ENCODE results near the gene OR8G1. TPM values are rescaled to one million over a fixed set of nuclear protein-coding genes. Genes with fewer than 3 reads are reported as not detected.
A peak's percentile ranks its signal among the peaks of the same experiment; 100 is the strongest.

OR8G1 gene
- total and polyA plus RNA-seq, 9 of the 15 experiments (the other 6 are each of a cell fraction or from before 2014, with no cell fraction given), result 0.03 to 1.4 (median 0.51) TPM; not detected in 1

GRCh38 chr11:124238512-124238911, 2.4 kb upstream of the OR8G1 start:
- 26% methylated on average over 5 of the region's 5 CpGs for WGBS (ENCODE audit: insufficient coverage, low coverage, missing lambda C conversion rate)
- H2AFZ ChIP-seq (ENCODE audit: low read depth, low read length), result peak overlapping the region; percentile 40; the same call in 1 of the 2 replicates
- FAIRE-seq (no peak), DNase-seq (ENCODE audit: extremely low read depth in 1 of 4, low spot score in 3 of 4) (peak in 1 of 4 experiments; percentile 15), ATAC-seq (peak; percentile 74)
- H3K79me2 ChIP-seq (ENCODE audit: control insufficient read depth, insufficient read depth, low read length), result no peaks in the 10 kb centered on the region
- H3K9ac ChIP-seq (ENCODE audit: insufficient read depth in 1 of 2, low read depth in 2 of 2, low read length in 2 of 2), result no peak overlapping the region
- H3K4me2 ChIP-seq (ENCODE audit: insufficient read depth, low read length), result 0 out of 2 replicates have a peak overlapping the region, but pooled peaks have one; percentile 19
- H3K4me1 ChIP-seq (replicated peaks in 1 of 2; ENCODE audit: control insufficient read depth in 2 of 2, insufficient read depth in 2 of 2, low read length in 2 of 2), result peaks cover 0 to 3% of the 10 kb centered on the region in 2 experiments; a peak in 1 of 5 replicates
- H3K9me1 ChIP-seq (ENCODE audit: control insufficient read depth, insufficient read depth, low read length), result no peaks in the 10 kb centered on the region
- H3K27ac ChIP-seq (ENCODE audit: extremely low read depth, low read depth, low read length), result peak overlapping the region; percentile 65; the same call in 2 of the 3 replicates
- intact Hi-C loops (cut with micrococcal nuclease), result no loop called here
- 0 out of 3 replicates have a peak, but pooled peaks cover under 1% of the 10 kb centered on the region for H3K36me3 ChIP-seq (ENCODE audit: control insufficient read depth, insufficient read depth, low read length)
- no TSS peak for BruUV-seq (replicated peaks)
- ChIA-PET POLR2A (interaction anchor here (0.8 kb wide), 1 partner anchor 13 kb away, joined by 3 read pairs; no protein-coding TSS in a partner anchor), CTCF (ENCODE audit: low intra/inter-chr PET ratio) (no interaction called here)
- no peaks in the 10 kb centered on the region for H3K27me3 ChIP-seq (ENCODE audit: control insufficient read depth in 2 of 2, insufficient read depth in 2 of 2, low read length in 2 of 2)
- no peaks in the 10 kb centered on the region for H3K9me3 ChIP-seq (replicated peaks; ENCODE audit: control insufficient read depth, insufficient read depth, low read depth, low read length)
- H3K4me3 ChIP-seq, result no peak overlapping the region
- in situ Hi-C loops (cut with MboI), result no loop called here
- H4K20me1 ChIP-seq (replicated peaks; ENCODE audit: control insufficient read depth, insufficient read depth, low read length), result no peaks in the 10 kb centered on the region
- TF ChIP-seq DIDO1 (tag; IDR thresholded peaks at IDR 0.05; ENCODE audit: low read depth), result no peak
- no peak for TF ChIP-seq FOS (IDR thresholded peaks at IDR 0.05; ENCODE audit: extremely low read depth, insufficient read length)
- TF ChIP-seq ZNF740 (CRISPR knock-in tag; IDR thresholded peaks at IDR 0.05), result no peak
- TF ChIP-seq ZNF740 (tag; IDR thresholded peaks at IDR 0.05), result 0 out of 4 replicates have a peak, but pooled peaks of 1 of the 2 experiments have one; percentile 15
- TF ChIP-seq NR2F6 (CRISPR knock-in tag; IDR thresholded peaks at IDR 0.05), result no peak
- TF ChIP-seq PREB (CRISPR knock-in tag; IDR thresholded peaks at IDR 0.05), result no peak
- no peak for TF ChIP-seq HEY1 (CRISPR knock-in tag; IDR thresholded peaks at IDR 0.05; ENCODE audit: borderline replicate concordance)
- TF ChIP-seq ZNF830 (CRISPR knock-in tag; IDR thresholded peaks at IDR 0.05), result no peak
- TF ChIP-seq LCOR (CRISPR knock-in tag; IDR thresholded peaks at IDR 0.05), result no peak
- TF ChIP-seq TRIM24 (IDR thresholded peaks at IDR 0.05), result peak in 1 of 2 experiments; percentile 46; a peak in 1 of 4 replicates
- no peak for TF ChIP-seq SNIP1 (IDR thresholded peaks at IDR 0.05; ENCODE audit: low read depth)
- TF ChIP-seq HMG20A (CRISPR knock-in tag; conservative IDR thresholded peaks at IDR 0.05), result no peak

All from K562 (cell line).